K562 (cell line): Measurements from ENCODE around the gene BMP2K. TPM values are rescaled to one million over a fixed set of nuclear protein-coding genes. Genes with fewer than 3 reads are reported as not detected.

ENCODE experiments used
- ATF6 ChIP-seq: sonication (generic); formaldehyde crosslinking; IDR thresholded peaks from 2 replicates; pipeline ENCODE4 v1.4.0; 2020; ENCODE audit warnings: mild to moderate bottlenecking, missing genetic modification reagents
- CREB5 ChIP-seq: fragments of 250-450 bp; sonication (Bioruptor Pico); IDR thresholded peaks from 2 replicates; pipeline ENCODE4 v1.5.0; 2020; ENCODE audit warnings: mild to moderate bottlenecking
- polyA plus RNA-seq, 8 experiments: library from polyadenylated mRNA; depleted of rRNA in 4 of 8; stranded (reverse) in 5 of 8; unstranded in 3 of 8; fragments of >200 nt; fragmentation: Nextera tagmentation in 2 of 8; fragmentation: Illumina TruSeq in 1 of 8; extraction: Ambion mirVana in 2 of 8; extraction: Trizol in 1 of 8; gene quantifications; 2 replicates each; pipeline versions ENCODE4 v1.2.1 to v1.2.3, GENCODE V29; 2011 to 2014; ENCODE audit warnings: inconsistent platforms in 1 of 8, missing spikeins in 1 of 8
- total RNA-seq, 7 experiments: library from RNA; depleted of rRNA in 6 of 7; stranded (reverse); fragments of >200 nt in 6 of 7; fragmentation: Illumina TruSeq in 2 of 7; extraction: Trizol in 2 of 7; gene quantifications; 2 replicates each; pipeline versions ENCODE4 v1.2.1 to v1.2.3, GENCODE V29; 2011 to 2021; ENCODE audit warnings: low replicate concordance in 1 of 7
- TF ChIP-seq, protein P1 (sequence below): fragments of 250-450 bp; sonication (Bioruptor Pico); IDR thresholded peaks from 2 replicates; pipeline ENCODE4 v1.8.0; 2021; ENCODE audit warnings: moderate library complexity, mild to moderate bottlenecking, inconsistent platforms
- TF ChIP-seq, protein P2 (sequence below): fragments of 450-650 bp; IDR thresholded peaks from 2 replicates; pipeline ENCODE4 v1.6.1; 2017; ENCODE audit warnings: antibody characterized with exemption, mild to moderate bottlenecking

BMP2K gene
- total and polyA plus RNA-seq, 9 of the 15 experiments (the other 6 are each of a cell fraction or from before 2014, with no cell fraction given) = 17.0 to 217 (median 104) TPM

DNA sequence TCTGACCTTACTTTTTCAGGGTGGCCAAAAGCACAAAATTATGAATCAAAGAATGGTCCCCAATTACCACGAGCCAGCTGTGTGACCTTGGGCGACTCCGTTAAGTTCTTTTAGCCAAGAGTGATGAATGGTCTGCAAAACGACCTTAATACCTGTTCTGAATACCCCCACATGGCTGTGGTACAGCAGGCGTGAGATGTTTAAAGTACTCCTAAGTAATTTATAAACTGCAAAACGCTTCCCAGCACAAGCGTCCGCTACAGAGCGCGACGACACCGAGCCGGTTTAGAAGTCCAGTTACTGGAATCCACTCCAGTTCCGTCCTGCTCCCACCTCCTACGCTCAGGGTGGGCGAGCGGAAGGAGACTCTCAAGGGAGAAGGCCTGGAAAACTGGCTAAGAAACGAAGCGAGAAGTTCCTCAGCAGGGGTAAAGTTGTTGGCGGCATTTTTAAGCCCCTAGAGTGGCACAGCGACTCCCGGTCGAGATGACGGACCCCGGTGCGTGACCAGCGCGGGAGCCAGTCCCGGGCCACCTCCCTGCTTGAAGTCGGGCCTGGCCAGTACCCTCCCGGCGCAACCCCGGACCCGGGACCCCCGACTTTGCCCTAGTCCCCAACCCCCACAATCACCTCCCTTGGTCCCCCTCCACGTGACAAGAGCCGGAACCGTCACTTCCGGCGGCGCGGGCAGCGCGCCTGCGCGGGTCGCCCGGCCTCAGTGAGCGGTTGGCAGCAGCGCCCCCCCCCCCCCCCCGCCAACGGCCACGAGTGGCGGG is 659 bp upstream of the BMP2K start (continued):
- TF ChIP-seq ATF6 (CRISPR knock-in tag) = peak; percentile 87; the same call in 1 of the 2 replicates
- TF ChIP-seq, protein P1, sequence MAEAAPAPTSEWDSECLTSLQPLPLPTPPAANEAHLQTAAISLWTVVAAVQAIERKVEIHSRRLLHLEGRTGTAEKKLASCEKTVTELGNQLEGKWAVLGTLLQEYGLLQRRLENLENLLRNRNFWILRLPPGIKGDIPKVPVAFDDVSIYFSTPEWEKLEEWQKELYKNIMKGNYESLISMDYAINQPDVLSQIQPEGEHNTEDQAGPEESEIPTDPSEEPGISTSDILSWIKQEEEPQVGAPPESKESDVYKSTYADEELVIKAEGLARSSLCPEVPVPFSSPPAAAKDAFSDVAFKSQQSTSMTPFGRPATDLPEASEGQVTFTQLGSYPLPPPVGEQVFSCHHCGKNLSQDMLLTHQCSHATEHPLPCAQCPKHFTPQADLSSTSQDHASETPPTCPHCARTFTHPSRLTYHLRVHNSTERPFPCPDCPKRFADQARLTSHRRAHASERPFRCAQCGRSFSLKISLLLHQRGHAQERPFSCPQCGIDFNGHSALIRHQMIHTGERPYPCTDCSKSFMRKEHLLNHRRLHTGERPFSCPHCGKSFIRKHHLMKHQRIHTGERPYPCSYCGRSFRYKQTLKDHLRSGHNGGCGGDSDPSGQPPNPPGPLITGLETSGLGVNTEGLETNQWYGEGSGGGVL (CRISPR knock-in tag) = no peak
- TF ChIP-seq, protein P2, sequence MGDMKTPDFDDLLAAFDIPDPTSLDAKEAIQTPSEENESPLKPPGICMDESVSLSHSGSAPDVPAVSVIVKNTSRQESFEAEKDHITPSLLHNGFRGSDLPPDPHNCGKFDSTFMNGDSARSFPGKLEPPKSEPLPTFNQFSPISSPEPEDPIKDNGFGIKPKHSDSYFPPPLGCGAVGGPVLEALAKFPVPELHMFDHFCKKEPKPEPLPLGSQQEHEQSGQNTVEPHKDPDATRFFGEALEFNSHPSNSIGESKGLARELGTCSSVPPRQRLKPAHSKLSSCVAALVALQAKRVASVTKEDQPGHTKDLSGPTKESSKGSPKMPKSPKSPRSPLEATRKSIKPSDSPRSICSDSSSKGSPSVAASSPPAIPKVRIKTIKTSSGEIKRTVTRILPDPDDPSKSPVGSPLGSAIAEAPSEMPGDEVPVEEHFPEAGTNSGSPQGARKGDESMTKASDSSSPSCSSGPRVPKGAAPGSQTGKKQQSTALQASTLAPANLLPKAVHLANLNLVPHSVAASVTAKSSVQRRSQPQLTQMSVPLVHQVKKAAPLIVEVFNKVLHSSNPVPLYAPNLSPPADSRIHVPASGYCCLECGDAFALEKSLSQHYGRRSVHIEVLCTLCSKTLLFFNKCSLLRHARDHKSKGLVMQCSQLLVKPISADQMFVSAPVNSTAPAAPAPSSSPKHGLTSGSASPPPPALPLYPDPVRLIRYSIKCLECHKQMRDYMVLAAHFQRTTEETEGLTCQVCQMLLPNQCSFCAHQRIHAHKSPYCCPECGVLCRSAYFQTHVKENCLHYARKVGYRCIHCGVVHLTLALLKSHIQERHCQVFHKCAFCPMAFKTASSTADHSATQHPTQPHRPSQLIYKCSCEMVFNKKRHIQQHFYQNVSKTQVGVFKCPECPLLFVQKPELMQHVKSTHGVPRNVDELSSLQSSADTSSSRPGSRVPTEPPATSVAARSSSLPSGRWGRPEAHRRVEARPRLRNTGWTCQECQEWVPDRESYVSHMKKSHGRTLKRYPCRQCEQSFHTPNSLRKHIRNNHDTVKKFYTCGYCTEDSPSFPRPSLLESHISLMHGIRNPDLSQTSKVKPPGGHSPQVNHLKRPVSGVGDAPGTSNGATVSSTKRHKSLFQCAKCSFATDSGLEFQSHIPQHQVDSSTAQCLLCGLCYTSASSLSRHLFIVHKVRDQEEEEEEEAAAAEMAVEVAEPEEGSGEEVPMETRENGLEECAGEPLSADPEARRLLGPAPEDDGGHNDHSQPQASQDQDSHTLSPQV = peak; percentile 79
- TF ChIP-seq CREB5 = 0 out of 2 replicates have a peak, but pooled peaks have one; percentile 52
